NCI-H187 treated with DMSO at 0.1 percent for 48 hours (cell line): ENCODE results near the gene ZNF740.
"Not testable (repeated sequence)": the region's sequence is repeated elsewhere in the genome, so short reads cannot be mapped to it uniquely, and the experiment has no call there.

ENCODE experiments used
- DNase-seq: peaks from one replicate; lab custom pipeline; 2025; lab: John Stamatoyannopoulos, UW

The ZNF740 gene

GRCh38 chr12:53173085-53173715 is 7.3 kb upstream of the ZNF740 start:
- DNase-seq: no peak

DNA sequence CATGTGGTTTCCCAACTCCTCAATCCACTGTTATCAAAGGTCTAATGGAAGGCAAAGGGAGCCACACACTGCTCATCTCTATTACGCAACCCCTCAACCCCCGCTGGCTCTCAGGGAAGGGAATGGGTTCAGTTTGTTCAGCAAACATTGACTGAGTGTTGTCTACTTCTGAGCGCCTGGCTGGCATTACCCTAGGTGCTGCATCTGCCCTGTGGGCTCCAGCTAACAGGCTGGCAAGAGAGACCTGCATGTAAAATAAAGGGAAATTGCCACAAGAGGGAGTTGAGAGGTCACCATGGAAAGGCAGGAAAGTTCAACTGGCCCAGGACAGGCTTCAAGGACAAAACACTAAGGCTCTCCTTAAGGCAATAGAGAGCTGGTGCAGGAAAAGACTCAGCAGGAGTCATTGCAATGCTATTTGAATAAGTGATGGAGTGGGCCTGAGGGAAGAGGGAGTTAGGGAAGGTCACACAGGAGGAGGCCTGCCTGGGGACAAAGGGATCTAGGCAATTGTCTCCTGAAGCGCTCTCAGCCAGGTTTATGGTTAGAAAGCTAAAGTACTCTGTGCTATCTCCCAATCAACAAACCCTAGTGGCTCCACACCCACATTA is 5.5 kb upstream of the ZNF740 start:
- peak; percentile 65 for DNase-seq

DNA sequence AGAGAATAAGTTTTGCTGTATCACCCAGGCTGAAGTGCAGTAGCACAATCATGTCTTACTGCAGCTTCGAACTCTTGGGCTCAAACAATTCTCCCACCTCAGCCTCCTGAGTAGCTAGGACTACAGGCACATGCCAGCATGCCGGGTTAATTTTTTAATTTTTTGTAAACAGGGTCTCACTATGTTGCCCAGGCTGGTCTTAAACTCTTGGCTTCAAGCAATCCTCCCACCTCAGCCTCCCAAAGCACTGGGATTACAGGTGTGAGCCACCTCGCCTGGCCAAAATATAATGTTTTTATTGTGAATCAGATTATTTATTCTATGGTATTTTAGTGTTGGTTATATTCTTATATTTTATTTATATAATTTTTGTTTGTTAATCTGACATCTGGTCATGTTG is 3.8 kb upstream of the ZNF740 start:
- no peak for DNase-seq

GRCh38 chr12:53177447-53177846 is 3.1 kb upstream of the ZNF740 start:
- not testable (repeated sequence) for DNase-seq

GRCh38 chr12:53178803-53179202 is 1.7 kb upstream of the ZNF740 start:
- not testable (repeated sequence) for DNase-seq

DNA sequence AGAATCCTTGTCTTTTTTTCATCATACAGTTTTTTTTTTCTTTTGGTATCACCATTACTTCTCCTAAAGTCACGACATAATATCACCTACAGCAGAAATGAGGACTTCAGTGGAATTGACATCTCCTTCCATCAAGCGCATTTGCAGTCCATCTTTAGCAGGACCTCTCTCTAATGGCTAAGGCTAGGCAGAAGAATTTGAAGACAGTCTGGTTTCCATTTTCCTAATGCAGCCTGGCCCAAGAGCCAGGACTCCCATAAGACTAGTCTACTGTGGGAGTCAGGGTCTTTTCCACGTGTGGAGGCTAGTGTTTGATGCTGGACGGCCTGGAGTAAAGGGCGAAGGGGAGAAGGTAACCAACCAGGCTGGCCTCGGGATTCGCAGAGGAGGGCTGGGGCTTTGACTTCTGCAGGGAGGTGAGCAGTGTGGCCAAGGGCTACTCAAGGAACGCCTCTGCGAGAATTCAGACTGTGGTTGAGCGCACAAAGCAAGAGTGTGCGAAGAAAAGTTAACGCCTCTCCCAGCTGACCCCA is 769 bp upstream of the ZNF740 start:
- DNase-seq: no peak

- DNase-seq: no peak
These were observed 566 bp downstream of the ZNF740 start for GRCh38 chr12:53180931-53181645.

GRCh38 chr12:53181935-53182334 is 1.4 kb downstream of the ZNF740 start:
- DNase-seq: no peak

DNA sequence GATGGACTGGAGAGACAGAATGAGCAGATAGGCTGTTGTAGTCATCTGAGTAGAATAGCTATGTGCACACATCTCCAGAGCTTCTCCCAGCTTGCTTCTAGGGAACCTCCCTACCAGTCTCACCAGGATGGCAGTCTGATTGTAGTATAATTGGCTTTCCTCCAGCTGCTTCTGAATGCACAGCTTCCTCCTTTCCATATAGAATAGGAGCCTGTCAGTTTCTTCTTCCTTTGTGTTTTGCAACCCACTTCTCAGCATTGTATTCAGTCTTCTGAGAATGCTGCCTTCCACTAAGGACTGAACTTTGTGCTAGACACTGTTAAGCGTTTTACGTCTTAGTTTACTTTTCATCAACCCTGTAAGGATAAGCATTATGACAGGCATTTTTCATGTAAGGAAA is 2.4 kb downstream of the ZNF740 start:
- no peak for DNase-seq

- DNase-seq: no peak
These were observed 4.3 kb downstream of the ZNF740 start for GRCh38 chr12:53184828-53185227.

DNA sequence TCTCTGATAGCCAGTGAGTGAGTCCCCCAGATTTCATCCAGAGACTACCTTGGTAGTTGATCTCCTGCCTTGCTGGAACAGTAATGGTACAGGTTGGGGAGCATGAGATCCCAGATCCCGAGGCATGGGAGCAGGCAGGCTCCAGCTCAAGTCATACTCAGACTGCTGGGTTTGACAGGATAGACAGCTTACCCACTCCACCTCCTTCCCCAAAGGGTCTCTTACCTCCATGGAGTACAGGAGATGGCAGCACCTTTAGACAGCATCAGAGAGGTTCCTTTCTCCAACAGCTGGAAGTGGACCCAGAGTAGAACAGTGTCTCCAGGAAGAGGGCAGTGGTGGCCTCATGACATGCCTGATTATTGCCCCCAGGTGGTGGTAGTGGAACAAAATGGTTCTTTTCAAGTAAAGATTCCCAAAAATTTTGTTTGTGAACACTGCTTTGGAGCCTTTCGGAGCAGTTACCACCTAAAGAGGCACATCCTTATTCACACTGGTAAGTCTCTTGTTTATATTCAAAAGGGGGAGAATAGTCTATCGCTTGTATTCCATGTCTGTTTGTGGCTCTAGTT is 5.1 kb downstream of the ZNF740 start:
- DNase-seq: no peak

DNA sequence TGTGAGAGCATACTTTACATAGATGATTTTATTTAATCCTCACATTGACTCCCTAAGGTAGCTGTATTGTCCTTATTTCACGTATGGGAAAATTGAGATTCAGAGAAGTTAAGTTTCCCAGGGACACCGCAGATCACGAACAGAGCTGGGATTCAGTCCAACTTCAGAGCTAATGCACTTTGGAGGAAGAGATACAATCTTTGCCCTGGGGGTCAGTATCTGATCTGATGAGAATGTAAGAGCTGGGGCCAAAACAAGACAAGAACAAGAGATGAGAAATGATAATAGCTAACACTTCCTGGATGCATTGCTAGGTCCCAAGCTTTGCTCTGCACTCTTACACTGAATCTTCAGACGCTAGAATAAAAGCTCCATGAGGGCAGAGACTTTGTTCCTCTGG is 6.2 kb downstream of the ZNF740 start:
- no peak for DNase-seq

DNA sequence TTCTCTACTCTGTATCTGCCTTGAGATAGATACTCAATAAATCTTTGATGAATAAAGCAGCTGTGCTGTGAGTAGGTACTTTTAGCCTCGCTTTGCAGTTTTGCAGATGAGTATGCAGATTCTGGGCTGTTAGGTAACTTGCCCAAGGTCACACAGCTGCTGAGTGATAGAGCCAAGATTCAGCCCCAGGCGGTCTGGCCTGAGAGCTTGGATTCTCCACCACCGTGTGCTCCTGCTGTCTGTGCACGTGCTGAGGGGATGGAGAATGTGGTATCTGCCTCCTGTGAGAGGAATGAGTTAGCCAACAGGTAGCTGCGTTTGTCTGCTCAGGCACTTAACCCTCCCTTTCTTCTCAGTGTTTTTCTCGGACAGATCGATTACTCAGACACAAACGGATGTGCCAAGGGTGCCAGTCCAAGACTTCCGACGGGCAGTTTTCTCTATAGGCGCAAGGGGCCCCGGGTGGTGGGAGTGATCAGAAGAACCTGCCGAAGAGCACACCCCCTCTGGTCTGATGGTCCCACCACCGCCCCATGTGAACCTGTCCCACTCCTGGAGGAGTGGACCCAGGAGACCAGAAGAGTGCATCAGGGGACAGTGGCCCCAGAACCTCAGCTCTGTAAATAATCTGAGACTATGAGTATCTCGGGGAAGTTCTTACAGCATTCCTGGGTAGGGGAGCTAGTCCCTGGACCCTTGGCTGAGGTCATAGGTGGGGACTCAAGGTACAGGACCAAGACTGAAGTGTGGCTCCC is 6.8 kb downstream of the ZNF740 start:
- no peak for DNase-seq

GRCh38 chr12:53190108-53190729 is 9.7 kb downstream of the ZNF740 start:
- no peak for DNase-seq

DNA sequence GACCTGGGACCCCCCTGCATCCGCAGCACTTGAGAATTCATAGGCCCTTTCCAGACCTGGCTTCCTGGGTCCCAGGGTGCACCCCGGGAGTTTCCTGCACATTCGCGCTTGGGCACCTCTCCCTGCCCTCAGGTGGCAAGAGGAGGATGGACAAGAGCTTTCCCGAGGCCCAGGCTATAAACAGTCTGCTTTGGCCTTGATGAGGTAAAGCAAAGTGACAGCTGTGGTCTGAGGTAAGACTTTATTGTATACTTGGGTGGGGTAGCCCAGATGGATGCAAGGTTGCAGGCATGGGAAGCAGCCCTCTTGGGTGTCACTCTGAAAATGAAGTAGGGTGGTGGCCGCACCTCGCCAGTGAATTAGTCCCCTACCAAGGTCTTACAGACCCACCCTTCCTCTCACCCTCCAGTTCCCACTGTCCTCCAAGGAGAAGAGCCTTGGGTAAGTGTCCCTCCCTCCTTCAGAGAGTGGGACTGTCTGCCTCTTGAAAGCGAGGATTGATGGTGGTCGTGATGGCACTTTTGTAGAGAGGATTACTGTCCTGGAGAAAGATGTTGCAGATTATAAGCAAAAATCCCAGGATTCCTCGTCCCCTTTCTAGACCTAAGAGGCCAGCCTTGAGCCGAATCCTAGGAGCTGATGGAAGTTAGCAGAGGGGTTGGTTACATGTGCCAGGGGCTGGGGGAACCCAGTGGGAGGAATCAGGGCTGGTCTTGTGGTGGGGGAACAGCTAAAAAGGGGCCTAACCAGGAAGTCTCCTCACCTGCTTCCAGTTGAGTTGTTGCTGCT is 10.8 kb downstream of the ZNF740 start:
- no peak for DNase-seq

DNA sequence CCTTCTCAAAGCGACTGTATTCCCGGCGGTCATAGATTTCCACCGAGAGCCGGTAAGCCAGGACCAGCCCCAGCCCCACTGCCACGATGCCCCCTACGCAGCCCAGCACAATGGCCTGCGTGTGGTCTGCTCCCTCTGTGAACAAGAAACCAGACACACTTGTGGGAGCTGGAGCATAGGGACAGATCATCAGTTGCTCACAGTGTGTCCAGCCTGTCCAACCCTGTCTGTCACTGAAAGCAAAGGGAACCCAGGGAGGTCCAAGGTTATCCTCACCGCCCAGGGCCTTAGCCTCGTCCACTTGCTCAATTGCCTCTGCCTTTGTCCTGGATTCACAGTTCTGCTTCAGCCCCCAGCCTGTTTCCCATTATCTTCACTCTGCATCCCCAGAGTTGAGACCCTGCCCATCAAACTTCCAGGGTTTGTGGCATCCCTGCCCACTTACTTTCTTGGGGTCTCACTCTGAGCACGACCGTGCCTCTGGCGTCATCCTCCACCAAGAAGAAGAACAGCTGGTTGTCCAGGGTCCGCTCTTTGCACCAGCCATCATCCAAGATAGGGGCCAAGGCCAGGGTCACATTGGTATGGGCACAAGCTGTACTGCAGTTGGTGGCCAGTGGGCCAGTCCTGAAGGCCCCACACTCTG is 11.5 kb downstream of the ZNF740 start:
- no peak for DNase-seq

DNA sequence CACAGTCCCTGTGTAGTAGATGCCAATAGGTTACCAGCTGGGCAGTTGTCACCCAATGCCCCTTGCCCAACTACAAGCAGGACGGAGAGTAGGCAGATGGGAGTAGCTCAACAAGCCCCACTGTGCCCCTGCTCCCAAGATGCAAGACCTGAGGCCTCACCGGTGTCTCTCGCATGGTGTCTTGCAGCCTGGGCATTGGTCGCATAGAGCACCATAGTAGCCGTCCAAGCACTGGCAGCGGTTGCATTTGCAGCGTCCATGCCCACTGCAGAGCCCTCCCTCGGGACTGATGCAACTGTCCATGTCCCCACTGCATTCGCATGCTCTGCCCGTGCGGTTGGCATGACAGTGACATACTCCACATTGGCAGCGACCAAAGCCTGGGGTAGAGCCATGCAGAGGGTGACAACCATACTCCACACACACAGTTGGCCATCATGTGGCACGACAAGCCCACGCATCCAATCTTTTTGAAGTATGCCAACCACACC is 12.1 kb downstream of the ZNF740 start:
- no peak for DNase-seq

DNA sequence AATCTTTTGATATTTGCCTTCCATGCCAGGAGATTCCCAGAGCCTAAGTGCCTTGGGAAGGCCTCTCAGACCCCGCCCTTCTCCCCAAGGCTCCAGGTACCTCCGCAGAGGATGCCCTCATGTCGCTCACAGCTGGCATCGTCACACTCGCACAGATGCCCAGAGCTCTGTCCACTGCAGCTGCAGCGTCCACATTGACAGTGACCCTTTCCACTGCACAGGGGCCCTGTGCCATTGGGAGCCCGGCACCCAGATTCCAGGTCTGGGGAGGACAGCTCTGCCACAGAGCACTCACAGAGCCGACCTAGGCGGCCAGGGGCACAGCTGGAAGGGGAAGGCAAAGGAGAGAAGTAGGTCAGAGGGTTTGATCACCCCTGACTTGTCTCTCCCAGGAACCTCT is 12.5 kb downstream of the ZNF740 start:
- DNase-seq: no peak

- DNase-seq: no peak
These were observed 13.6 kb downstream of the ZNF740 start for GRCh38 chr12:53193985-53194716.
